ENCODE results near the gene TNS3.
"Not testable (repeated sequence)": the region's sequence is repeated elsewhere in the genome, so short reads cannot be mapped to it uniquely, and the experiment has no call there.

Gene TNS3

GRCh38 chr7:47541485-47541884 is 40.4 kb downstream of the TNS3 start:
- not testable (repeated sequence) for DNase-seq (ENCODE audit: low read depth, low spot score)

GRCh38 chr7:47540387-47541350 is 41.2 kb downstream of the TNS3 start:
- no peak for DNase-seq (ENCODE audit: low read depth, low spot score)

- DNase-seq (ENCODE audit: low read depth, low spot score), result no peak
Measured at GRCh38 chr7:47540053-47540386, 41.9 kb downstream of the TNS3 start.

- no peak for DNase-seq (ENCODE audit: low read depth, low spot score)
Measured at GRCh38 chr7:47539398-47540052, 42.4 kb downstream of the TNS3 start.

GRCh38 chr7:47538846-47539311 is 43.0 kb downstream of the TNS3 start:
- DNase-seq (ENCODE audit: low read depth, low spot score), result no peak

GRCh38 chr7:47537716-47538675 is 43.9 kb downstream of the TNS3 start:
- no peak for DNase-seq (ENCODE audit: low read depth, low spot score)

GRCh38 chr7:47536661-47537611 is 45.0 kb downstream of the TNS3 start:
- no peak for DNase-seq (ENCODE audit: low read depth, low spot score)

GRCh38 chr7:47535704-47536628 is 45.9 kb downstream of the TNS3 start:
- no peak for DNase-seq (ENCODE audit: low read depth, low spot score)

- DNase-seq (ENCODE audit: low read depth, low spot score), result no peak
Measured at GRCh38 chr7:47535035-47535703, 46.7 kb downstream of the TNS3 start.

GRCh38 chr7:47534322-47535034 is 47.4 kb downstream of the TNS3 start:
- DNase-seq (ENCODE audit: low read depth, low spot score), result no peak

- DNase-seq (ENCODE audit: low read depth, low spot score), result no peak
Measured at GRCh38 chr7:47531584-47532492, 50.1 kb downstream of the TNS3 start.

- DNase-seq (ENCODE audit: low read depth, low spot score), result no peak
Measured at GRCh38 chr7:47529826-47530555, 51.9 kb downstream of the TNS3 start.

GRCh38 chr7:47529405-47529804 is 52.5 kb downstream of the TNS3 start:
- DNase-seq (ENCODE audit: low read depth, low spot score), result no peak

- no peak for DNase-seq (ENCODE audit: low read depth, low spot score)
Measured at GRCh38 chr7:47528471-47528870, 53.4 kb downstream of the TNS3 start.

GRCh38 chr7:47526466-47526865 is 55.4 kb downstream of the TNS3 start:
- DNase-seq (ENCODE audit: low read depth, low spot score), result no peak

- DNase-seq (ENCODE audit: low read depth, low spot score), result no peak
Measured at GRCh38 chr7:47525066-47525623, 56.8 kb downstream of the TNS3 start.
